Ectodermal cell (in vitro differentiated cells): ENCODE measurements around the gene ADAMTS13.

Source experiments
- H3K27ac ChIP-seq: 2 replicates; pipeline ENCODE4 v1.7.0; 2013; ENCODE audit warnings: mild to moderate bottlenecking, low read depth, low read length; ENCODE audit not compliant: insufficient read depth, poor library complexity, severe bottlenecking
- H3K27me3 ChIP-seq: 2 replicates; pipeline ENCODE4 v1.7.0; 2013; ENCODE audit warnings: mild to moderate bottlenecking, low read length; ENCODE audit not compliant: insufficient read depth, control insufficient read depth, poor library complexity, severe bottlenecking
- H3K36me3 ChIP-seq: one replicate; pipeline ENCODE4 v1.7.0; 2013; ENCODE audit warnings: low read length; ENCODE audit not compliant: control insufficient read depth, insufficient read depth
- H3K4me1 ChIP-seq: one replicate; pipeline ENCODE4 v1.7.0; 2013; ENCODE audit warnings: low read length; ENCODE audit not compliant: control insufficient read depth, insufficient read depth
- H3K4me3 ChIP-seq: 2 replicates; pipeline ENCODE4 v1.7.0; 2013; ENCODE audit warnings: low read depth, low read length, control low read depth; ENCODE audit not compliant: insufficient read depth
- H3K9me3 ChIP-seq: 2 replicates; pipeline ENCODE4 v1.7.0; 2013; ENCODE audit warnings: mild to moderate bottlenecking, low read length, moderate library complexity; ENCODE audit not compliant: control insufficient read depth
- WGBS, 2 experiments: methylation state at CpG; one replicate each; pipeline ENCODE4 v1.1.7; 2013; ENCODE audit warnings: missing lambda C conversion rate in 2 of 2; 5-methylcytosine and 5-hydroxymethylcytosine counted together

The ADAMTS13 gene

GRCh38 chr9:133507246-133507965 is 85.2 kb downstream of the ADAMTS13 start:
- Histone ChIP-seq H3K9me3 (peaks cover 2% of the 10 kb centered on the region), H3K36me3 (no peaks in the 10 kb centered on the region), H3K27ac (no peak overlapping the region), H3K27me3 (no peaks in the 10 kb centered on the region), H3K4me1 (peaks cover 16% of the 10 kb centered on the region), H3K4me3 (no peak overlapping the region)
- 93% methylated on average over 24 of the region's 24 CpGs for WGBS, 2 experiments

GRCh38 chr9:133508046-133508445 is 85.9 kb downstream of the ADAMTS13 start:
- WGBS, 2 experiments: 94% methylated on average over 8 of the region's 8 CpGs

More at GRCh38 chr9:133508046-133508445, 85.9 kb downstream of the ADAMTS13 start:
- no peak overlapping the region for H3K27ac ChIP-seq
- peaks cover 2% of the 10 kb centered on the region for H3K9me3 ChIP-seq
- no peaks in the 10 kb centered on the region for H3K36me3 ChIP-seq
- H3K27me3 ChIP-seq: no peaks in the 10 kb centered on the region
- no peak overlapping the region for H3K4me3 ChIP-seq
- peaks cover 16% of the 10 kb centered on the region for H3K4me1 ChIP-seq
